ENCODE measurements around the gene SGSM1. TPM values are rescaled to one million over a fixed set of nuclear protein-coding genes. Genes with fewer than 3 reads are reported as not detected.

SGSM1 gene
- total and polyA plus RNA-seq, 2 of the 4 experiments (the other 2 are of a cell fraction): not detected

GRCh38 chr22:24942301-24942700, 136.3 kb downstream of the SGSM1 start:
- intact Hi-C loops (cut with micrococcal nuclease) (no loop called here), dilution Hi-C loops (cut with HindIII; ENCODE audit: low sequenced_read_pairs, unreplicated experiment) (no loop called here), in situ Hi-C loops (cut with MboI; ENCODE audit: low sequenced_read_pairs) (loop anchor here (10.0 kb wide), 1 partner anchor 102 kb away; no protein-coding TSS in a partner anchor)
- no peaks in the 10 kb centered on the region for H3K4me1 ChIP-seq (ENCODE audit: control insufficient read depth, insufficient read depth, low read length)
- H3K79me1 ChIP-seq (ENCODE audit: low read depth in 1 of 2, low read length in 2 of 2): no peaks in the 10 kb centered on the region
- H2AK9ac ChIP-seq (replicated peaks; ENCODE audit: low read depth, low read length, poor library complexity): no peak overlapping the region
- no peak overlapping the region for H3K23ac ChIP-seq (ENCODE audit: low read depth, low read length)
- H2BK15ac ChIP-seq (ENCODE audit: low read depth, low read length): no peak overlapping the region
- H3K4me3 ChIP-seq (ENCODE audit: insufficient read depth, low read depth, low read length): no peak overlapping the region
- ChIA-PET POLR2A (ENCODE audit: unreplicated experiment) (no interaction called here), CTCF (no interaction called here)
- no peak overlapping the region for H2BK120ac ChIP-seq (ENCODE audit: low read depth, low read length)
- WGBS, 2 experiments (ENCODE audit: extremely low coverage in 2 of 2, insufficient read length in 1 of 2): no CpG with 5 or more reads among the region's 3 CpGs
- TF ChIP-seq RFX5 (IDR thresholded peaks at IDR 0.05; ENCODE audit: low read depth, low read length): no peak
- no peak for TF ChIP-seq RCOR1 (IDR thresholded peaks at IDR 0.05; ENCODE audit: insufficient replicate concordance, low read length)
- no peak for TF ChIP-seq ELK1 (IDR thresholded peaks at IDR 0.05; ENCODE audit: borderline replicate concordance, low read depth, low read length)
- no peak for TF ChIP-seq FOS (IDR thresholded peaks at IDR 0.05; ENCODE audit: low read depth, low read length)
- TF ChIP-seq USF2 (IDR thresholded peaks at IDR 0.05; ENCODE audit: low read depth, low read length): no peak
- no peak for TF ChIP-seq POLR2A (IDR thresholded peaks at IDR 0.05; ENCODE audit: low read depth, low read length)
- no peak for TF ChIP-seq MXI1 (IDR thresholded peaks at IDR 0.05; ENCODE audit: borderline replicate concordance, low read depth, low read length)
- TF ChIP-seq SMC3 (IDR thresholded peaks at IDR 0.05; ENCODE audit: low read depth, low read length): no peak
- no peak for TF ChIP-seq CHD1 (IDR thresholded peaks at IDR 0.05; ENCODE audit: low read depth, low read length)
- no peak for TF ChIP-seq CEBPB (IDR thresholded peaks at IDR 0.05; ENCODE audit: low read depth, low read length)
- TF ChIP-seq BHLHE40 (IDR thresholded peaks at IDR 0.05; ENCODE audit: low read depth, low read length): no peak
- no peak for TF ChIP-seq MAFK (IDR thresholded peaks at IDR 0.05; ENCODE audit: low read depth, low read length)
- no peaks in the 10 kb centered on the region for H3K36me3 ChIP-seq (ENCODE audit: control insufficient read depth, insufficient read depth, low read length)
- no peak overlapping the region for H2BK5ac ChIP-seq (ENCODE audit: low read depth, low read length, poor library complexity, severe bottlenecking)
- no peak overlapping the region for H3K27ac ChIP-seq (ENCODE audit: insufficient read depth, low read length)
- no peak overlapping the region for H3K56ac ChIP-seq (ENCODE audit: extremely low read depth, insufficient read depth, low read length)
- no peaks in the 10 kb centered on the region for H3K9me3 ChIP-seq (ENCODE audit: control insufficient read depth, insufficient read depth, low read length)
- no peaks in the 10 kb centered on the region for H4K20me1 ChIP-seq (ENCODE audit: insufficient read depth, low read length)
- no peak overlapping the region for H3K18ac ChIP-seq (ENCODE audit: low read depth, low read length)
- H2AFZ ChIP-seq (replicated peaks; ENCODE audit: low read length, poor library complexity): no peak overlapping the region
- H4K91ac ChIP-seq (ENCODE audit: insufficient read depth, low read depth, low read length): no peak overlapping the region
- H3K9ac ChIP-seq (ENCODE audit: low read depth, low read length): no peak overlapping the region
- no peak for DNase-seq
- no peak overlapping the region for H4K8ac ChIP-seq (ENCODE audit: low read depth in 2 of 2, low read length in 2 of 2)
- no peak overlapping the region for H2BK20ac ChIP-seq (ENCODE audit: low read depth, low read length)
- BruUV-seq (replicated peaks): no TSS peak
- no peaks in the 10 kb centered on the region for H3K27me3 ChIP-seq (ENCODE audit: control insufficient read depth, insufficient read depth, low read length)
- H3K4me2 ChIP-seq (ENCODE audit: low read depth, low read length): no peak overlapping the region
- no peak overlapping the region for H4K5ac ChIP-seq (ENCODE audit: low read depth, low read length)
- H3K4ac ChIP-seq (ENCODE audit: low read depth, low read length): no peak overlapping the region
- ATAC-seq (ENCODE audit: low read depth): no peak
- H2AK5ac ChIP-seq (ENCODE audit: low read depth, low read length): no peak overlapping the region
- no peak overlapping the region for H3K14ac ChIP-seq (replicated peaks; ENCODE audit: low read depth, low read length)
- H3K9me1 ChIP-seq (ENCODE audit: insufficient read depth, low read length): no peaks in the 10 kb centered on the region

Data from IMR-90 (cell line).